Activated CD4-positive, alpha-beta T cell treated with anti-CD3 and anti-CD28 coated beads, Interleukin-2, amount 10 ng/mL, durations not matched to agents 7 days and 5 days (primary cell): Measurements from ENCODE around the gene OR10V1. TPM values are rescaled to one million over a fixed set of nuclear protein-coding genes. Genes with fewer than 3 reads are reported as not detected.

ENCODE experiments used
- CTCF ChIA-PET: fragments of 350-600 bp; sonication (Branson Sonifier 250); formaldehyde crosslinking; loops from one replicate; lab custom pipeline; 2021; ENCODE audit warnings: antibody characterized with exemption; lab: Charles Lee
- POLR2A ChIA-PET: fragments of 350-600 bp; sonication (Branson Sonifier 250); formaldehyde crosslinking; loops from one replicate; lab custom pipeline; 2021; ENCODE audit warnings: antibody characterized with exemption; lab: Charles Lee
- DNase-seq: peaks from one replicate; pipeline ENCODE4 v3.0.0-alpha.2; 2020
- H3K27ac Mint-ChIP-seq: one replicate; pipeline ENCODE4 v1.8.0; 2021; ENCODE audit warnings: mild to moderate bottlenecking, moderate library complexity, mixed read lengths
- H3K27me3 Mint-ChIP-seq: one replicate; pipeline ENCODE4 v1.8.0; 2021; ENCODE audit warnings: mixed read lengths
- H3K36me3 Mint-ChIP-seq: one replicate; pipeline ENCODE4 v1.8.0; 2021; ENCODE audit warnings: low read depth, mixed read lengths
- H3K4me1 Mint-ChIP-seq: one replicate; pipeline ENCODE4 v1.8.0; 2021; ENCODE audit warnings: mixed read lengths
- H3K4me3 Mint-ChIP-seq: one replicate; pipeline ENCODE4 v1.8.0; 2021; ENCODE audit warnings: mild to moderate bottlenecking, moderate library complexity, mixed read lengths
- H3K9me3 Mint-ChIP-seq: one replicate; pipeline ENCODE4 v1.8.0; 2021; ENCODE audit warnings: mixed read lengths
- total RNA-seq, 2 experiments: library from RNA; stranded (reverse); gene quantifications; one replicate each; pipeline ENCODE4 v1.2.3, GENCODE V29; 2021

OR10V1 gene
- total RNA-seq, 2 experiments from 2014 or later: not detected

GRCh38 chr11:59746111-59746510 lies 32.5 kb upstream of the OR10V1 start:
- DNase-seq: no peak
- Mint-ChIP-seq H3K9me3 (no peaks in the 10 kb centered on the region), H3K27ac (no peak overlapping the region), H3K4me1 (no peaks in the 10 kb centered on the region), H3K36me3 (no peaks in the 10 kb centered on the region), H3K4me3 (no peak overlapping the region), H3K27me3 (peaks cover 27% of the 10 kb centered on the region)
- CTCF ChIA-PET: interaction anchor here (0.6 to 0.9 kb wide), 2 partner anchors 14 to 155 kb away, joined by 3 read pairs; no protein-coding TSS in a partner anchor
- POLR2A ChIA-PET: no interaction called here

- ChIA-PET CTCF (interaction anchor here (1.1 kb wide), 1 partner anchor 62 kb away, joined by 3 read pairs; the partner anchor contains the start of gene PATL1), POLR2A (no interaction called here)
- peaks cover 3% of the 10 kb centered on the region for H3K36me3 Mint-ChIP-seq
These were observed 17.4 kb upstream of the OR10V1 start for GRCh38 chr11:59730896-59731565.

DNA sequence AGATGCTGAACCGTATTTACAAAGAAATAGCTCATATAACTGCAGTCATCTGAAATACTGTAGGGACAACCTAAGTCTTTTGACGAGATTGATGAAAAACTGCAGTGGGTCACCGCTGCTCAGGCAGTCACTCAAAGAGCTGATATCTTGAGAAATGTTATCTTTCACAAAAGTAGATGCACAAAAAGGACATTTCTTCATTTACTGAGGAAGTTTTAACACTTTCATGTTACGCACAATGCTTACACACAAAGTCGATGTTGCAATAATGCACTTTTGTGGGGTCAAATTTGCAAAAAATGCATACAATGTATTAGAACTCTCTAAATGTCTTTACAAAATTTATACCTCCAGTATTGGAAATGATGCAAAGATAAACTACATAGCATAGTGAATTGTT lies 16.2 kb upstream of the OR10V1 start:
- Mint-ChIP-seq H3K9me3 (peaks cover 6% of the 10 kb centered on the region), H3K36me3 (peaks cover 3% of the 10 kb centered on the region), H3K27ac (no peak overlapping the region), H3K4me3 (no peak overlapping the region), H3K4me1 (peaks cover 15% of the 10 kb centered on the region), H3K27me3 (peaks cover 2% of the 10 kb centered on the region)
- POLR2A ChIA-PET: no interaction called here
- no peak for DNase-seq
- CTCF ChIA-PET: interaction anchor here (0.6 to 1.1 kb wide), 3 partner anchors 61 to 765 kb away, joined by 3 read pairs; partner anchors contain the start of gene PATL1

More at GRCh38 chr11:59730896-59731565, 17.4 kb upstream of the OR10V1 start:
- no peak for DNase-seq
- peaks cover 15% of the 10 kb centered on the region for H3K4me1 Mint-ChIP-seq
- H3K27me3 Mint-ChIP-seq: peaks cover 4% of the 10 kb centered on the region
- H3K4me3 Mint-ChIP-seq: no peak overlapping the region
- H3K27ac Mint-ChIP-seq: no peak overlapping the region
- H3K9me3 Mint-ChIP-seq: peaks cover 6% of the 10 kb centered on the region

GRCh38 chr11:59728913-59729312 lies 15.3 kb upstream of the OR10V1 start:
- peaks cover 1% of the 10 kb centered on the region for H3K27me3 Mint-ChIP-seq
- H3K27ac Mint-ChIP-seq: peak overlapping the region; percentile 22
- no peak overlapping the region for H3K4me3 Mint-ChIP-seq
- peaks cover 6% of the 10 kb centered on the region for H3K9me3 Mint-ChIP-seq
- ChIA-PET CTCF (interaction anchor here (0.6 kb wide), 1 partner anchor 104 kb away, joined by 3 read pairs; no protein-coding TSS in a partner anchor), POLR2A (no interaction called here)
- H3K4me1 Mint-ChIP-seq: peaks cover 15% of the 10 kb centered on the region
- H3K36me3 Mint-ChIP-seq: peaks cover 3% of the 10 kb centered on the region
- DNase-seq: peak; percentile 19

GRCh38 chr11:59728154-59728553 lies 14.5 kb upstream of the OR10V1 start:
- Mint-ChIP-seq H3K4me3 (no peak overlapping the region), H3K27ac (no peak overlapping the region), H3K4me1 (peaks cover 15% of the 10 kb centered on the region), H3K36me3 (peaks cover 3% of the 10 kb centered on the region), H3K9me3 (peaks cover 6% of the 10 kb centered on the region), H3K27me3 (peaks cover 5% of the 10 kb centered on the region)
- POLR2A ChIA-PET: no interaction called here
- CTCF ChIA-PET: no interaction called here
- DNase-seq: no peak

DNA sequence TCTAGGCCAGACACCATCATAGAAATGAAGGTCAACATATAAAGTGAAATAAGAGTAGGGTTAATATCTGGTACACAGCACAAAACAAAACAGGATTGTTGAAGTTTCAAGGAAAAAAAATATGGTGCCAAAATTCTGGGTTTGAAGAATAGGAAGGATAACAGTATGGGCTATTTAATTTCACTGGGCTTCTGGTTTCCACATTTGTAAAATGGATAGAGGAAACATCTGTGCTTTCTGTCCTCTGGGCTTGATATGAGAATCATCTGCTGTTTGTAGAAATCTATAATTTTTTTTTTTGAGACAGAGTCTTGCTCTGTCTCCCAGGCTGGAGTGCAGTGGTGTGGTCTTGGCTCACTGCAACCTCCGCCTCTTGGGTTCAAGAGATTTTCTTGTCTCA lies 13.8 kb upstream of the OR10V1 start:
- peaks cover 7% of the 10 kb centered on the region for H3K27me3 Mint-ChIP-seq
- peaks cover 6% of the 10 kb centered on the region for H3K9me3 Mint-ChIP-seq
- ChIA-PET CTCF (no interaction called here), POLR2A (no interaction called here)
- H3K4me1 Mint-ChIP-seq: peaks cover 15% of the 10 kb centered on the region
- H3K27ac Mint-ChIP-seq: no peak overlapping the region
- no peak for DNase-seq
- H3K36me3 Mint-ChIP-seq: peaks cover 3% of the 10 kb centered on the region
- no peak overlapping the region for H3K4me3 Mint-ChIP-seq

DNA sequence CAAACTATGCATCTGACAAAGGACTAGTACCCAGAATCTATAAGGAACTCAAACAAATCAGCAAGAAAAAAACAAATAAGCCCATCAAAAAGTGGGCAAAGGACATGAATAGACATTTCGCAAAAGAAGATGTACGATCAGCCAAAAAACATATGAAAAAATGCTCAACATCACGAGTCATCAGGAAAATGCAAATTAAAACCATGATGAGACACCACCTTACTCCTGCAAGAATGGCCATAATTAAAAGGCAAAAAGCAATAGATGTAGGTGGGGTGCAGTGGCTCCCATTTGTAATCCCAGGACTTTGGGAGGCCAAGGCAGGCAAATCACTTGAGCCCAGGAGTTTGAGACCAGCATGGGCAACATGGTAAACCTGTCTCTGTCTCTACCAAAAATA lies 10.4 kb upstream of the OR10V1 start:
- H3K4me1 Mint-ChIP-seq: peaks cover 12% of the 10 kb centered on the region
- no peak overlapping the region for H3K4me3 Mint-ChIP-seq
- CTCF ChIA-PET: interaction anchor here (0.6 kb wide), 1 partner anchor 1208 kb away, joined by 4 read pairs; no protein-coding TSS in a partner anchor
- DNase-seq: no peak
- no peak overlapping the region for H3K27ac Mint-ChIP-seq
- POLR2A ChIA-PET: no interaction called here
- H3K36me3 Mint-ChIP-seq: peaks cover under 1% of the 10 kb centered on the region
- H3K27me3 Mint-ChIP-seq: peaks cover 27% of the 10 kb centered on the region
- peaks cover 3% of the 10 kb centered on the region for H3K9me3 Mint-ChIP-seq

- Mint-ChIP-seq H3K4me3 (no peak overlapping the region), H3K9me3 (no peaks in the 10 kb centered on the region), H3K27ac (no peak overlapping the region), H3K4me1 (no peaks in the 10 kb centered on the region), H3K27me3 (peaks cover 50% of the 10 kb centered on the region), H3K36me3 (no peaks in the 10 kb centered on the region)
- ChIA-PET POLR2A (no interaction called here), CTCF (no interaction called here)
- DNase-seq: no peak
These were observed 5.9 kb upstream of the OR10V1 start for GRCh38 chr11:59719556-59719955.

GRCh38 chr11:59716051-59716450 lies 2.4 kb upstream of the OR10V1 start:
- ChIA-PET POLR2A (no interaction called here), CTCF (interaction anchor here (0.6 kb wide), 1 partner anchor 36 kb away, joined by 3 read pairs; no protein-coding TSS in a partner anchor)
- no peaks in the 10 kb centered on the region for H3K36me3 Mint-ChIP-seq
- H3K27ac Mint-ChIP-seq: no peak overlapping the region
- H3K27me3 Mint-ChIP-seq: peaks cover 36% of the 10 kb centered on the region
- DNase-seq: no peak
- no peaks in the 10 kb centered on the region for H3K4me1 Mint-ChIP-seq
- no peaks in the 10 kb centered on the region for H3K9me3 Mint-ChIP-seq
- no peak overlapping the region for H3K4me3 Mint-ChIP-seq

DNA sequence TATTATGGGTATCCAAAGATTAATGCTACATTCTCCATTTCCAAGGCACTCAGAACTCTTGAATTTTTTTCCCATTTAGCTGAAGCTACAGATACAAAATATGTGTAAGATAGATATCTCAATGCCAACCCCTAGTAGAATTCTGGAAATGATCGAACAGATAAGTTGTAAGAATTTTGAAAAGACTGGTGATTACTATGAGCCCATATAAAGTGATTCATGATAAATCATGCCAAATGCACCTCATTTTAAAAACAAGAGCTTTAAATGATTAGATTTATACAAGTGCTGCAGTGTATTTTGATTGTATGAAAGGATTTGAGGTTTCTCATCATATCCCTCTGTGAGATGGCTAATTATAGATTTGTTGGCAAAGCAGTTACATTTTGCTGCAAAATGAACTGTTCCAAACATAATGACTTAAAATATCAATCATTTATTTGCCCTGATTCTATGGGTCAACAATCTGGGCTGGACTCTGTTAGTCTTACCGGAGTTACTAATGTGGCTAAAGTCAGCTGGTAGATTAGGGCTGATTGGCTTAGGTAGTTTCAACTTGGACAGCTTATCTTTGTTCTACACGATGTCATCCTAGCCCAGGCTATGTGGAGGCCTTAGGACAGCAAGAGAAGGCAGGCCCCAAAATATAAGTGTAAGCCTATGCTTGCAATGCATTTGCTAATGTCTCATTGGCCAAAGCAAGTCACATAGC lies 3.4 kb downstream of the OR10V1 start:
- H3K27ac Mint-ChIP-seq: no peak overlapping the region
- H3K27me3 Mint-ChIP-seq: peaks cover 14% of the 10 kb centered on the region
- no peaks in the 10 kb centered on the region for H3K36me3 Mint-ChIP-seq
- DNase-seq: no peak
- CTCF ChIA-PET: no interaction called here
- H3K4me3 Mint-ChIP-seq: no peak overlapping the region
- H3K4me1 Mint-ChIP-seq: no peaks in the 10 kb centered on the region
- no peaks in the 10 kb centered on the region for H3K9me3 Mint-ChIP-seq
- POLR2A ChIA-PET: no interaction called here

GRCh38 chr11:59708537-59708936 lies 5.1 kb downstream of the OR10V1 start:
- H3K27ac Mint-ChIP-seq: no peak overlapping the region
- no peak for DNase-seq
- no peak overlapping the region for H3K4me3 Mint-ChIP-seq
- no peaks in the 10 kb centered on the region for H3K36me3 Mint-ChIP-seq
- CTCF ChIA-PET: interaction anchor here (0.6 kb wide), 1 partner anchor 100 kb away, joined by 3 read pairs; no protein-coding TSS in a partner anchor
- H3K9me3 Mint-ChIP-seq: no peaks in the 10 kb centered on the region
- H3K4me1 Mint-ChIP-seq: no peaks in the 10 kb centered on the region
- H3K27me3 Mint-ChIP-seq: peaks cover 11% of the 10 kb centered on the region
- POLR2A ChIA-PET: no interaction called here

DNA sequence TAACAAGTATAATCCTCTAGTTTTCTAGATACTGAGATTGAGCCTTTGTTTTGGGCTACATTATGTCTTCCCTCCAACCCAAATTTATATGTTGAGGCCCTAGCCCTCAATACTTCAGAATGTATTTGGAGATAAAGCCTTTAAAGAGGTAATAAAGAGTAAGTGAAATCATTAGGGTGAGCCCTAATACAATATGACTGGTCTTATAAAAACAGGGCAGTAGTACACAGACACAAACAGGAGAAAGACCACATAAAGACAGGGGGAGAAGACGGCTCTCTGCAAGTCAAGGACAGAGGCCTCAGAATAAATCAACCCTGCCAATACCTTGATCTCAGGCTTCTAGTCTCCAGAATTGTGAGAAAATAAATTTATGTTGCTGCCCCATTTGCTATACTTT lies 6.3 kb downstream of the OR10V1 start:
- Mint-ChIP-seq H3K27ac (no peak overlapping the region), H3K36me3 (no peaks in the 10 kb centered on the region), H3K27me3 (peaks cover 9% of the 10 kb centered on the region), H3K4me3 (no peak overlapping the region), H3K4me1 (no peaks in the 10 kb centered on the region), H3K9me3 (no peaks in the 10 kb centered on the region)
- POLR2A ChIA-PET: no interaction called here
- no peak for DNase-seq
- CTCF ChIA-PET: no interaction called here
